Glutamatergic neuron (in vitro differentiated cells): ENCODE data around the gene EGFL7. TPM values are rescaled to one million over a fixed set of nuclear protein-coding genes. Genes with fewer than 3 reads are reported as not detected.

ENCODE experiments used
- DNase-seq: peaks from one replicate; pipeline ENCODE4 v3.0.0; 2022
- H3K27ac Mint-ChIP-seq: one replicate; pipeline ENCODE4 v1.8.0; 2020; ENCODE audit warnings: mild to moderate bottlenecking, mixed read lengths, inconsistent platforms; ENCODE audit not compliant: unreplicated experiment
- H3K27me3 Mint-ChIP-seq: one replicate; pipeline ENCODE4 v1.8.0; 2020; ENCODE audit warnings: mild to moderate bottlenecking, moderate library complexity, mixed read lengths, inconsistent platforms; ENCODE audit not compliant: unreplicated experiment
- H3K36me3 Mint-ChIP-seq: one replicate; pipeline ENCODE4 v1.8.0; 2020; ENCODE audit warnings: mild to moderate bottlenecking, mixed read lengths, inconsistent platforms; ENCODE audit not compliant: unreplicated experiment
- H3K4me1 Mint-ChIP-seq: one replicate; pipeline ENCODE4 v1.8.0; 2020; ENCODE audit warnings: mild to moderate bottlenecking, low read depth, mixed read lengths, inconsistent platforms; ENCODE audit not compliant: unreplicated experiment
- H3K4me3 Mint-ChIP-seq: one replicate; pipeline ENCODE4 v1.8.0; 2020; ENCODE audit warnings: mild to moderate bottlenecking, mixed read lengths, inconsistent platforms; ENCODE audit not compliant: unreplicated experiment
- H3K9me3 Mint-ChIP-seq: one replicate; pipeline ENCODE4 v1.8.0; 2020; ENCODE audit warnings: mild to moderate bottlenecking, moderate library complexity, mixed read lengths, inconsistent platforms; ENCODE audit not compliant: unreplicated experiment
- total RNA-seq: library from RNA; stranded (reverse); fragmentation: NEBNext Ultra II Directional; extraction: Animal tissue kit (Norgen Biotek cat#: 25700); gene quantifications from one replicate; pipeline ENCODE4 v1.2.1, GENCODE V29; 2021; ENCODE audit not compliant: unreplicated experiment
- TF ChIP-seq, protein P1 (sequence below): fragments of 200-600 bp; sonication (generic); IDR thresholded peaks from one replicate; pipeline ENCODE4 v1.5.0; 2021; ENCODE audit not compliant: partially characterized antibody, unreplicated experiment

The EGFL7 gene
- total RNA-seq, 1 donor from 2014 or later = 8.1 TPM

DNA sequence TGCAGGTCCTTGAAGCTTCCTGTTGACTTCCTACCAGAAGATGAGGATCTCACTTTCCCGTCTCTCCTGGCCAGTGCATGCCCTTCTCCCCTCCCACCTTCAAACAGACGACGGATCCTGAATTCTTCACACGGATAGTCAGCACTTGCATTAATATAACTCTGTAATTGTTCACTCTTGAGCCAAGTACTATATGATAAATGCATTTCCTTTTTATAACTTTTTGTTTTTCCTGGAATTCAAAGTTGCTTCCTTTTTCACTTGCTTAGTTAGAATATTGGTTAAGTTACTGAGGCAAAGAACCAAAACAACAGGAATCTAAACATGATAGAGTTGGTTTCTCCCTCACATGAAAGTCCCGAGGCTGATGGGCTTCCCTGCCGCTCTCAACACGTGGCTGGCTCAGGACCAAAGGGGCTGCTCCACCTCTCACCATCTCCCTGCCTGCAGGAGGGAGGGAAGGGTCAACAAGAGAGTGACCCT is 20.2 kb upstream of the EGFL7 start:
- no peak overlapping the region for H3K4me3 Mint-ChIP-seq
- H3K27ac Mint-ChIP-seq = no peak overlapping the region
- H3K9me3 Mint-ChIP-seq = peaks cover 4% of the 10 kb centered on the region
- DNase-seq = no peak
- H3K4me1 Mint-ChIP-seq = peaks cover 12% of the 10 kb centered on the region
- peaks cover 4% of the 10 kb centered on the region for H3K27me3 Mint-ChIP-seq
- no peaks in the 10 kb centered on the region for H3K36me3 Mint-ChIP-seq
- TF ChIP-seq, protein P1, sequence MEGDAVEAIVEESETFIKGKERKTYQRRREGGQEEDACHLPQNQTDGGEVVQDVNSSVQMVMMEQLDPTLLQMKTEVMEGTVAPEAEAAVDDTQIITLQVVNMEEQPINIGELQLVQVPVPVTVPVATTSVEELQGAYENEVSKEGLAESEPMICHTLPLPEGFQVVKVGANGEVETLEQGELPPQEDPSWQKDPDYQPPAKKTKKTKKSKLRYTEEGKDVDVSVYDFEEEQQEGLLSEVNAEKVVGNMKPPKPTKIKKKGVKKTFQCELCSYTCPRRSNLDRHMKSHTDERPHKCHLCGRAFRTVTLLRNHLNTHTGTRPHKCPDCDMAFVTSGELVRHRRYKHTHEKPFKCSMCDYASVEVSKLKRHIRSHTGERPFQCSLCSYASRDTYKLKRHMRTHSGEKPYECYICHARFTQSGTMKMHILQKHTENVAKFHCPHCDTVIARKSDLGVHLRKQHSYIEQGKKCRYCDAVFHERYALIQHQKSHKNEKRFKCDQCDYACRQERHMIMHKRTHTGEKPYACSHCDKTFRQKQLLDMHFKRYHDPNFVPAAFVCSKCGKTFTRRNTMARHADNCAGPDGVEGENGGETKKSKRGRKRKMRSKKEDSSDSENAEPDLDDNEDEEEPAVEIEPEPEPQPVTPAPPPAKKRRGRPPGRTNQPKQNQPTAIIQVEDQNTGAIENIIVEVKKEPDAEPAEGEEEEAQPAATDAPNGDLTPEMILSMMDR = no peak

GRCh38 chr9:136643596-136644342 is 18.9 kb upstream of the EGFL7 start:
- Mint-ChIP-seq H3K27ac (no peak overlapping the region), H3K4me3 (no peak overlapping the region)
- no peak for DNase-seq

GRCh38 chr9:136644343-136644592 is 18.4 kb upstream of the EGFL7 start:
- Mint-ChIP-seq H3K9me3 (peaks cover 3% of the 10 kb centered on the region), H3K27ac (no peak overlapping the region), H3K4me3 (no peak overlapping the region), H3K27me3 (peaks cover 4% of the 10 kb centered on the region), H3K36me3 (no peaks in the 10 kb centered on the region), H3K4me1 (peaks cover 15% of the 10 kb centered on the region)
- DNase-seq = no peak
- TF ChIP-seq, protein P1 = no peak

More at GRCh38 chr9:136643596-136644342, 18.9 kb upstream of the EGFL7 start:
- peaks cover 14% of the 10 kb centered on the region for H3K4me1 Mint-ChIP-seq
- no peaks in the 10 kb centered on the region for H3K36me3 Mint-ChIP-seq
- peaks cover 3% of the 10 kb centered on the region for H3K9me3 Mint-ChIP-seq
- peaks cover 4% of the 10 kb centered on the region for H3K27me3 Mint-ChIP-seq
- TF ChIP-seq, protein P1 = no peak

DNA sequence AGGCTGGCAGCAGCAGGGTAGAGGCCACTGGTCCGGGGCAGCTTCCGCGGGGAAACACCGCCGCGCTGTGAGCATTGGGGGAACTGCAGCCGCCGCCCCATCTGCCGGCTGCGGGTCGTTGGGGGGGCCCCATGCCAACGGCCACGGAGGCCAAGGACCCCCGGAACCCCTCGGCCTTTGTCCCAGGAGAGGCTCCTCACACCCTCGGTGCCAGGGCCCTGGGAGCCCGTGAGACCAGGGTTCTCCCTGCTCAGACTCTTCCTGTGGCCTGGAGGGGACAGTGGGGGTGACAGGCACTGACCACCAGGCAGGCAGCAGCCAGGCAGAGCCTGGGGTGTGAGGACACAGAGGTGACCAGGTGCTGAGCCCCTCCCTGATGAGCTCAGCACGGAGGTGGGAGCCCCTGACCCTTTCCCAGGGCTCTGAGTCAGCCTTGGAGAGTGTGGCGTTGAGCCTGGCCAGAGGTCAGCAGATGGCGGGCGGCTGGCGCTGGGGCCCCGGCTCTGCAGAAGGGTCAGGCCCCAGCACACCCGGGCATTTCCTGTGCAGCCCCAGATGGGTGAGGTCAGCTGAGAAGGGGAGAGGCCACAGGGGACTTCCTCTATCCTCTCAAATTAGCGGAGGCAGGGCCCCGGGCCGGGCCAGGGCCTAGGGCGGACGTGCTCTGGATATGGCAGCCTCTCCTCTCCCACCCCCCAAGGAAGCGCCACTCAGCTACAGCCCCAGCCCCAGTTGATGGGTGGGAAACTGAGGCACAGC is 17.9 kb upstream of the EGFL7 start:
- peak; percentile 79 for DNase-seq
- no peak overlapping the region for H3K27ac Mint-ChIP-seq
- H3K27me3 Mint-ChIP-seq = peaks cover 2% of the 10 kb centered on the region
- H3K4me1 Mint-ChIP-seq = peaks cover 15% of the 10 kb centered on the region
- TF ChIP-seq, protein P1 = peak; percentile 82
- no peaks in the 10 kb centered on the region for H3K36me3 Mint-ChIP-seq
- H3K9me3 Mint-ChIP-seq = peaks cover 3% of the 10 kb centered on the region
- H3K4me3 Mint-ChIP-seq = no peak overlapping the region

- no peak for DNase-seq
- Mint-ChIP-seq H3K9me3 (peaks cover 3% of the 10 kb centered on the region), H3K36me3 (no peaks in the 10 kb centered on the region), H3K4me1 (peaks cover 13% of the 10 kb centered on the region), H3K27ac (no peak overlapping the region), H3K27me3 (no peaks in the 10 kb centered on the region), H3K4me3 (no peak overlapping the region)
- TF ChIP-seq, protein P1 = no peak
Measured at GRCh38 chr9:136645352-136645902, 17.3 kb upstream of the EGFL7 start.
